GM12878 (cell line): ENCODE results near the gene WBP2NL. TPM values are rescaled to one million over a fixed set of nuclear protein-coding genes. Genes with fewer than 3 reads are reported as not detected.
A peak's percentile ranks its signal among the peaks of the same experiment; 100 is the strongest.

Experiments used
- ATAC-seq: fragments of 200-7000 bp; cut with Tn5 transposase; 3 replicates; pipeline ENCODE4 v1.9.1; 2020; ENCODE audit warnings: mild to moderate bottlenecking, moderate library complexity
- BruUV-seq: library from RNA; stranded (reverse); fragments of 400-500 nt; replicated peaks from 2 replicates; lab custom pipeline; 2021; lab: Mats Ljungman, UMichigan
- CTCF ChIA-PET: fragments of 300-600 bp; sonication (Branson Sonifier 250); formaldehyde crosslinking; extraction: SDS; loops from one replicate; lab custom pipeline; 2021; ENCODE audit warnings: inconsistent platforms; lab: Yijun Ruan, JAX
- POLR2A ChIA-PET: fragments of 350-600 bp; formaldehyde crosslinking; extraction: SDS; loops from one replicate; lab custom pipeline; 2021; ENCODE audit warnings: inconsistent platforms; lab: Charles Lee
- RAD21 ChIA-PET: fragments of 300-600 bp; sonication (Branson Sonifier 250); formaldehyde crosslinking; loops from one replicate; lab custom pipeline; 2023; ENCODE audit warnings: antibody characterized with exemption; ENCODE audit not compliant: unreplicated experiment; lab: Charles Lee
- SMC1A ChIA-PET: fragments of 300-600 bp; sonication (Branson Sonifier 250); formaldehyde crosslinking; loops from one replicate; lab custom pipeline; 2023; ENCODE audit not compliant: unreplicated experiment, uncharacterized antibody; lab: Charles Lee
- DNase-seq: peaks from one replicate; pipeline ENCODE4 v3.0.0-alpha.2; 2011; ENCODE audit warnings: low read depth, low spot score
- FAIRE-seq: peaks from 3 replicates; lab custom pipeline; 2011; peaks lifted over from hg19 to GRCh38; lab: Jason Lieb, UNC
- H2AFZ ChIP-seq: 2 replicates; pipeline ENCODE4 v1.6.0; 2011; ENCODE audit warnings: low read depth, low read length, control low read depth; ENCODE audit not compliant: control insufficient read depth
- H3K27ac ChIP-seq: 2 replicates; pipeline ENCODE4 v1.5.1; 2011; ENCODE audit warnings: control low read depth; ENCODE audit not compliant: control insufficient read depth, insufficient read depth
- H3K27me3 ChIP-seq, 2 experiments: replicated peaks in 1 of 2; 2 replicates each; pipeline versions ENCODE4 v1.6.0 to v1.6.1; 2011; ENCODE audit warnings: low read length in 1 of 2; ENCODE audit not compliant: control insufficient read depth in 2 of 2, insufficient read depth in 2 of 2
- H3K36me3 ChIP-seq, 2 experiments: 2 replicates each; pipeline ENCODE4 v1.5.1; 2011; ENCODE audit warnings: low read length in 1 of 2; ENCODE audit not compliant: control insufficient read depth in 2 of 2, insufficient read depth in 2 of 2
- H3K4me1 ChIP-seq: 2 replicates; pipeline ENCODE4 v1.6.1; 2011; ENCODE audit warnings: mild to moderate bottlenecking, low read length, moderate library complexity, mixed read lengths; ENCODE audit not compliant: control insufficient read depth, insufficient read depth
- H3K4me2 ChIP-seq: 2 replicates; pipeline ENCODE4 v1.6.0; 2011; ENCODE audit warnings: control low read depth; ENCODE audit not compliant: control insufficient read depth, insufficient read depth
- H3K4me3 ChIP-seq: fragments of 200-600 bp; sonication (generic); 2 replicates; pipeline ENCODE4 v1.5.1; 2016
- H3K79me2 ChIP-seq: 2 replicates; pipeline ENCODE4 v1.6.0; 2011; ENCODE audit warnings: low read length; ENCODE audit not compliant: control insufficient read depth, insufficient read depth
- H3K9ac ChIP-seq: 2 replicates; pipeline ENCODE4 v1.8.0; 2011; ENCODE audit warnings: low read length, control low read depth, mixed read lengths; ENCODE audit not compliant: control insufficient read depth, insufficient read depth
- H3K9me3 ChIP-seq: replicated peaks from 3 replicates; pipeline ENCODE4 v1.5.1; 2011; ENCODE audit warnings: mild to moderate bottlenecking, low read length; ENCODE audit not compliant: control insufficient read depth, insufficient read depth
- H4K20me1 ChIP-seq: 2 replicates; pipeline ENCODE4 v1.6.0; 2011; ENCODE audit not compliant: control insufficient read depth, insufficient read depth
- BHLHE40 ChIP-seq, 2 experiments: fragments of 450-650 bp in 1 of 2; IDR thresholded peaks; 2 replicates each; pipeline ENCODE4 v1.6.1; 2011 to 2017; ENCODE audit warnings: low read depth in 2 of 2, borderline replicate concordance in 1 of 2, improper control_type of control experiment in 1 of 2, low read length in 1 of 2, mild to moderate bottlenecking in 1 of 2
- CHD1 ChIP-seq: IDR thresholded peaks from 2 replicates; pipeline ENCODE4 v1.6.1; 2012; ENCODE audit warnings: low read depth, low read length, improper control_type of control experiment
- CTCF ChIP-seq, 3 experiments: IDR thresholded peaks in 2 of 3; conservative IDR thresholded peaks in 1 of 3; 2 replicates each; pipeline ENCODE4 v1.5.1; 2011; ENCODE audit warnings: low read depth in 3 of 3, low read length in 3 of 3, mild to moderate bottlenecking in 3 of 3, control low read depth in 2 of 3, moderate library complexity in 2 of 3, inconsistent platforms in 1 of 3, mixed read lengths in 1 of 3; ENCODE audit not compliant: control insufficient read depth in 2 of 3, insufficient read depth in 1 of 3; ENCODE audit errors: extremely low read depth in 1 of 3
- EED ChIP-seq: sonication (generic); IDR thresholded peaks from 2 replicates; pipeline ENCODE4 v1.6.1; 2016; ENCODE audit warnings: antibody characterized with exemption, low read depth
- FOS ChIP-seq: IDR thresholded peaks from 3 replicates; pipeline ENCODE4 v1.6.1; 2011; ENCODE audit warnings: borderline replicate concordance; ENCODE audit not compliant: insufficient read length; ENCODE audit errors: extremely low read depth
- JUNB ChIP-seq: IDR thresholded peaks from 2 replicates; pipeline ENCODE4 v1.6.1; 2016; ENCODE audit warnings: antibody characterized with exemption, mild to moderate bottlenecking
- MEF2A ChIP-seq: IDR thresholded peaks from 2 replicates; pipeline ENCODE4 v1.6.1; 2011; ENCODE audit warnings: low read depth, mild to moderate bottlenecking, low read length, moderate library complexity; ENCODE audit not compliant: insufficient read depth
- NFIC ChIP-seq: IDR thresholded peaks from 2 replicates; pipeline ENCODE4 v1.6.1; 2012; ENCODE audit warnings: low read depth, mild to moderate bottlenecking, inconsistent platforms, low read length, moderate library complexity
- NRF1 ChIP-seq: conservative IDR thresholded peaks from 2 replicates; pipeline ENCODE4 v1.6.1; 2011; ENCODE audit warnings: mild to moderate bottlenecking, low read depth, low read length, improper control_type of control experiment
- POLR2AphosphoS2 ChIP-seq: IDR thresholded peaks from 2 replicates; pipeline ENCODE4 v1.6.1; 2011; ENCODE audit warnings: low read depth, mild to moderate bottlenecking, low read length, improper control_type of control experiment, moderate library complexity
- SIX5 ChIP-seq: IDR thresholded peaks from 2 replicates; pipeline ENCODE4 v1.6.1; 2011; ENCODE audit warnings: mild to moderate bottlenecking, low read depth, low read length, moderate library complexity; ENCODE audit not compliant: severe bottlenecking
- SPI1 ChIP-seq: IDR thresholded peaks from 2 replicates; pipeline ENCODE4 v1.6.1; 2011; ENCODE audit warnings: low read depth, mild to moderate bottlenecking, low read length, moderate library complexity, borderline replicate concordance; ENCODE audit not compliant: insufficient read depth
- SRF ChIP-seq, 2 experiments: IDR thresholded peaks; 2 replicates each; pipeline ENCODE4 v1.6.1; 2011; ENCODE audit warnings: low read depth in 2 of 2, low read length in 2 of 2, mild to moderate bottlenecking in 1 of 2, moderate library complexity in 1 of 2
- ZNF217 ChIP-seq: fragments of 450-650 bp; IDR thresholded peaks from 2 replicates; pipeline ENCODE4 v1.6.1; 2017; ENCODE audit warnings: antibody characterized with exemption, mild to moderate bottlenecking
- WGBS: methylation state at CpG from one replicate; pipeline ENCODE4 v1.1.6; 2016; ENCODE audit warnings: low lambda C conversion rate; ENCODE audit not compliant: insufficient replicate concordance, insufficient coverage; ENCODE audit errors: missing lambda C conversion rate; 5-methylcytosine and 5-hydroxymethylcytosine counted together
- in situ Hi-C: fragments of 300-500 bp; cut with MboI; formaldehyde crosslinking; loops from 9 replicates; pipeline ENCODE4 v1.14.3; 2018; ENCODE audit warnings: mixed read lengths
- intact Hi-C: fragments of 100-400 bp; cut with micrococcal nuclease; formaldehyde crosslinking; loops from one replicate; pipeline ENCODE4 v1.14.2; 2022; ENCODE audit not compliant: unreplicated experiment
- polyA plus RNA-seq, 11 experiments: library from polyadenylated mRNA; depleted of rRNA in 4 of 11; unstranded in 6 of 11; stranded (reverse) in 5 of 11; fragments of >200 nt; fragmentation: Nextera tagmentation in 4 of 11; fragmentation: Illumina TruSeq in 1 of 11; extraction: Ambion mirVana in 4 of 11; extraction: Trizol in 1 of 11; gene quantifications; 1 replicate in 1 of 11; 2 replicates in 10 of 11; pipeline versions ENCODE4 v1.2.1 to v1.2.3, GENCODE V29; 2011 to 2016; ENCODE audit warnings: inconsistent platforms in 2 of 11, missing spikeins in 2 of 11, low read depth in 1 of 11
- total RNA-seq, 4 experiments: library from RNA; depleted of rRNA in 3 of 4; stranded (reverse); fragments of >200 nt in 3 of 4; fragmentation: Illumina TruSeq in 1 of 4; extraction: Trizol in 1 of 4; gene quantifications; 2 replicates each; pipeline versions ENCODE4 v1.2.1 to v1.2.3, GENCODE V29; 2013 to 2021
- TF ChIP-seq, protein P1 (sequence below): fragments of 450-650 bp; IDR thresholded peaks from 2 replicates; pipeline ENCODE4 v1.6.1; 2017; ENCODE audit warnings: borderline replicate concordance
- TF ChIP-seq, protein P2 (sequence below): IDR thresholded peaks from 2 replicates; pipeline ENCODE4 v1.6.1; 2012; ENCODE audit warnings: low read depth, low read length, improper control_type of control experiment
- TF ChIP-seq, protein P3 (sequence below): IDR thresholded peaks from 2 replicates; pipeline ENCODE4 v1.6.1; 2011; ENCODE audit warnings: low read depth, low read length, improper control_type of control experiment, borderline replicate concordance

WBP2NL gene
- total and polyA plus RNA-seq, 10 of the 15 experiments (the other 5 are each of a cell fraction or from before 2014, with no cell fraction given) = 0.46 to 1.9 (median 1.3) TPM

DNA sequence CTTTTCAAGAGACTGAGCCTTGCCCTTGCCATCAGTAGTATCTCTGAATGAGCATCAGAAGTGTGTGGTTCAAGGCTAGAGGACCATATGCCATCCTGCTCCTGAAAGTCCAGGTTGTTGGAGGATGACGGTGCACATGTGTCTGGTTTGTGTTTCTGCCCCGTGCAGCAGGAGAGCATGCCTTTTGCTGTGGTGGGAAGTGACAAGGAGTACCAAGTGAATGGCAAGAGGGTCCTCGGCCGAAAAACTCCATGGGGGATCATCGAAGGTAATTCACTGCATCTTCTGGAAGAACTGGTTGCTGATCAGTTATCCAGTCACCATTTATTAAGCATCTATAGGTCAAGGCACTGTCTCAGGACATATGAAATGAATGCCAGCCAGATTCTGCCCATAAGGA lies 6.1 kb upstream of the WBP2NL start (continued):
- TF ChIP-seq, protein P1, sequence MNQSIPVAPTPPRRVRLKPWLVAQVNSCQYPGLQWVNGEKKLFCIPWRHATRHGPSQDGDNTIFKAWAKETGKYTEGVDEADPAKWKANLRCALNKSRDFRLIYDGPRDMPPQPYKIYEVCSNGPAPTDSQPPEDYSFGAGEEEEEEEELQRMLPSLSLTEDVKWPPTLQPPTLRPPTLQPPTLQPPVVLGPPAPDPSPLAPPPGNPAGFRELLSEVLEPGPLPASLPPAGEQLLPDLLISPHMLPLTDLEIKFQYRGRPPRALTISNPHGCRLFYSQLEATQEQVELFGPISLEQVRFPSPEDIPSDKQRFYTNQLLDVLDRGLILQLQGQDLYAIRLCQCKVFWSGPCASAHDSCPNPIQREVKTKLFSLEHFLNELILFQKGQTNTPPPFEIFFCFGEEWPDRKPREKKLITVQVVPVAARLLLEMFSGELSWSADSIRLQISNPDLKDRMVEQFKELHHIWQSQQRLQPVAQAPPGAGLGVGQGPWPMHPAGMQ = no peak
- TF ChIP-seq SRF (IDR thresholded peaks at IDR 0.05; ENCODE audit: low read depth in 2 of 2, low read length in 2 of 2) (no peak), BHLHE40 (IDR thresholded peaks at IDR 0.05; ENCODE audit: borderline replicate concordance in 1 of 2, low read depth in 2 of 2, low read length in 1 of 2) (no peak), NRF1 (no peak), ZNF217 (no peak), FOS (no peak), SIX5 (no peak)
- TF ChIP-seq, all 136 proteins: peak for 0

- FAIRE-seq (peak; percentile 80), ATAC-seq (peak; percentile 54)
- no peaks in the 10 kb centered on the region for H3K27me3 ChIP-seq
- peak overlapping the region; percentile 46 for H3K27ac ChIP-seq
- H2AFZ ChIP-seq = peak overlapping the region; percentile 61
- peaks cover 32% of the 10 kb centered on the region for H3K4me1 ChIP-seq
- SMC1A ChIA-PET = interaction anchor here (0.8 to 1.0 kb wide), 3 partner anchors 9 to 45 kb away, joined by 3 to 4 read pairs (median 3); no protein-coding TSS in a partner anchor
- RAD21 ChIA-PET = no interaction called here
- BruUV-seq = no TSS peak
- no peaks in the 10 kb centered on the region; the same call in 1 of the 3 replicates for H3K9me3 ChIP-seq
- no peak overlapping the region; the same call in 1 of the 2 replicates for H3K4me3 ChIP-seq
- intact Hi-C loops = no loop called here
- no peaks in the 10 kb centered on the region for H4K20me1 ChIP-seq
- POLR2A ChIA-PET = interaction anchor here (0.5 to 1.2 kb wide), 2 partner anchors 55 to 85 kb away, joined by 3 to 5 read pairs; no protein-coding TSS in a partner anchor
- CTCF ChIA-PET = no interaction called here
- H3K79me2 ChIP-seq = peaks cover 5% of the 10 kb centered on the region
- TF ChIP-seq CTCF (IDR thresholded peaks at IDR 0.05 in 2 of 3, conservative IDR thresholded peaks at IDR 0.05 in 1 of 3; ENCODE audit: control insufficient read depth in 2 of 3, extremely low read depth in 1 of 3, insufficient read depth in 1 of 3, low read depth in 3 of 3, low read length in 3 of 3) (no peak), CHD1 (no peak), NFIC (no peak), SPI1 (peak; percentile 38; the same call in 1 of the 2 replicates), SIX5 (no peak), MEF2A (peak; percentile 49; the same call in 1 of the 2 replicates), EED (peak; percentile 26; the same call in 1 of the 2 replicates), JUNB (no peak), POLR2AphosphoS2 (no peak)
- TF ChIP-seq, protein P2, sequence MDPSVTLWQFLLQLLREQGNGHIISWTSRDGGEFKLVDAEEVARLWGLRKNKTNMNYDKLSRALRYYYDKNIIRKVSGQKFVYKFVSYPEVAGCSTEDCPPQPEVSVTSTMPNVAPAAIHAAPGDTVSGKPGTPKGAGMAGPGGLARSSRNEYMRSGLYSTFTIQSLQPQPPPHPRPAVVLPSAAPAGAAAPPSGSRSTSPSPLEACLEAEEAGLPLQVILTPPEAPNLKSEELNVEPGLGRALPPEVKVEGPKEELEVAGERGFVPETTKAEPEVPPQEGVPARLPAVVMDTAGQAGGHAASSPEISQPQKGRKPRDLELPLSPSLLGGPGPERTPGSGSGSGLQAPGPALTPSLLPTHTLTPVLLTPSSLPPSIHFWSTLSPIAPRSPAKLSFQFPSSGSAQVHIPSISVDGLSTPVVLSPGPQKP = no peak
- TF ChIP-seq, protein P3, sequence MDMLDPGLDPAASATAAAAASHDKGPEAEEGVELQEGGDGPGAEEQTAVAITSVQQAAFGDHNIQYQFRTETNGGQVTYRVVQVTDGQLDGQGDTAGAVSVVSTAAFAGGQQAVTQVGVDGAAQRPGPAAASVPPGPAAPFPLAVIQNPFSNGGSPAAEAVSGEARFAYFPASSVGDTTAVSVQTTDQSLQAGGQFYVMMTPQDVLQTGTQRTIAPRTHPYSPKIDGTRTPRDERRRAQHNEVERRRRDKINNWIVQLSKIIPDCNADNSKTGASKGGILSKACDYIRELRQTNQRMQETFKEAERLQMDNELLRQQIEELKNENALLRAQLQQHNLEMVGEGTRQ = no peak
- TF ChIP-seq, all 136 proteins: peak for 3
- 30% methylated on average over 3 of the region's 3 CpGs for WGBS
- in situ Hi-C loops = no loop called here
- no peak for DNase-seq
- Histone ChIP-seq H3K36me3 (no peaks in the 10 kb centered on the region), H3K9ac (peak overlapping the region; percentile 43; the same call in 1 of the 2 replicates), H3K4me2 (peak overlapping the region; percentile 60)
Measured at GRCh38 chr22:41995211-41995610, 3.4 kb upstream of the WBP2NL start.
